HUES6 (cell line): ENCODE data around the gene AQP2.

ENCODE experiments used
- H3K27ac ChIP-seq: 2 replicates; pipeline ENCODE4 v1.7.0; 2013; ENCODE audit warnings: low read depth, mild to moderate bottlenecking, low read length, inconsistent platforms
- H3K27me3 ChIP-seq: 2 replicates; pipeline ENCODE4 v1.6.1; 2013; ENCODE audit warnings: low read length; ENCODE audit not compliant: control insufficient read depth, insufficient read depth
- H3K36me3 ChIP-seq: 2 replicates; pipeline ENCODE4 v1.6.1; 2013; ENCODE audit warnings: low read length; ENCODE audit not compliant: control insufficient read depth, insufficient read depth
- H3K4me1 ChIP-seq: 2 replicates; pipeline ENCODE4 v1.6.1; 2013; ENCODE audit warnings: low read length; ENCODE audit not compliant: control insufficient read depth, insufficient read depth
- H3K4me3 ChIP-seq: 2 replicates; pipeline ENCODE4 v1.5.1; 2013; ENCODE audit warnings: low read depth, low read length
- H3K9ac ChIP-seq: one replicate; pipeline ENCODE4 v1.6.1; 2013; ENCODE audit warnings: mild to moderate bottlenecking, low read length
- H3K9me3 ChIP-seq: 2 replicates; pipeline ENCODE4 v1.6.1; 2013; ENCODE audit warnings: low read depth, low read length; ENCODE audit not compliant: control insufficient read depth, insufficient read depth

The AQP2 gene

GRCh38 chr12:49909826-49910225 is 40.7 kb upstream of the AQP2 start:
- H3K27me3 ChIP-seq, result peaks cover 11% of the 10 kb centered on the region
- no peaks in the 10 kb centered on the region for H3K36me3 ChIP-seq
- no peak overlapping the region for H3K4me3 ChIP-seq
- H3K4me1 ChIP-seq, result peaks cover 31% of the 10 kb centered on the region
- H3K9me3 ChIP-seq, result no peaks in the 10 kb centered on the region
- no peak overlapping the region for H3K27ac ChIP-seq
- no peak overlapping the region for H3K9ac ChIP-seq

GRCh38 chr12:49910331-49911212 is 40.0 kb upstream of the AQP2 start:
- Histone ChIP-seq H3K4me3 (no peak overlapping the region), H3K9me3 (no peaks in the 10 kb centered on the region), H3K4me1 (peaks cover 31% of the 10 kb centered on the region), H3K27ac (no peak overlapping the region), H3K9ac (no peak overlapping the region), H3K36me3 (no peaks in the 10 kb centered on the region), H3K27me3 (peaks cover 6% of the 10 kb centered on the region; the same call in 1 of the 2 replicates)

- peaks cover 31% of the 10 kb centered on the region for H3K4me1 ChIP-seq
- no peak overlapping the region for H3K4me3 ChIP-seq
- no peak overlapping the region for H3K27ac ChIP-seq
- H3K9me3 ChIP-seq, result no peaks in the 10 kb centered on the region
- no peak overlapping the region for H3K9ac ChIP-seq
- H3K27me3 ChIP-seq, result no peaks in the 10 kb centered on the region
- H3K36me3 ChIP-seq, result no peaks in the 10 kb centered on the region
These were observed 39.3 kb upstream of the AQP2 start for GRCh38 chr12:49911213-49911605.

GRCh38 chr12:49912345-49913255 is 37.9 kb upstream of the AQP2 start:
- no peak overlapping the region for H3K4me3 ChIP-seq
- no peak overlapping the region for H3K27ac ChIP-seq
- H3K36me3 ChIP-seq, result no peaks in the 10 kb centered on the region
- no peak overlapping the region for H3K9ac ChIP-seq
- H3K4me1 ChIP-seq, result peaks cover 31% of the 10 kb centered on the region
- H3K9me3 ChIP-seq, result no peaks in the 10 kb centered on the region
- H3K27me3 ChIP-seq, result no peaks in the 10 kb centered on the region

GRCh38 chr12:49916129-49916919 is 34.2 kb upstream of the AQP2 start:
- Histone ChIP-seq H3K4me3 (no peak overlapping the region), H3K27me3 (no peaks in the 10 kb centered on the region), H3K9me3 (no peaks in the 10 kb centered on the region), H3K36me3 (no peaks in the 10 kb centered on the region), H3K9ac (no peak overlapping the region), H3K4me1 (peaks cover 10% of the 10 kb centered on the region), H3K27ac (no peak overlapping the region)

GRCh38 chr12:49917166-49917787 is 33.3 kb upstream of the AQP2 start:
- no peak overlapping the region for H3K4me3 ChIP-seq
- peaks cover 10% of the 10 kb centered on the region for H3K4me1 ChIP-seq

GRCh38 chr12:49917788-49918173 is 32.8 kb upstream of the AQP2 start:
- H3K9ac ChIP-seq, result no peak overlapping the region
- no peak overlapping the region for H3K27ac ChIP-seq
- no peaks in the 10 kb centered on the region for H3K27me3 ChIP-seq

More at GRCh38 chr12:49917166-49917787, 33.3 kb upstream of the AQP2 start:
- no peaks in the 10 kb centered on the region for H3K9me3 ChIP-seq
- H3K9ac ChIP-seq, result no peak overlapping the region
- H3K27me3 ChIP-seq, result no peaks in the 10 kb centered on the region
- H3K27ac ChIP-seq, result no peak overlapping the region
- no peaks in the 10 kb centered on the region for H3K36me3 ChIP-seq

GRCh38 chr12:49920241-49920914 is 30.2 kb upstream of the AQP2 start:
- Histone ChIP-seq H3K36me3 (no peaks in the 10 kb centered on the region), H3K9me3 (no peaks in the 10 kb centered on the region), H3K4me3 (no peak overlapping the region), H3K9ac (no peak overlapping the region), H3K27me3 (0 out of 2 replicates have a peak, but pooled peaks cover 2% of the 10 kb centered on the region), H3K4me1 (no peaks in the 10 kb centered on the region), H3K27ac (no peak overlapping the region)

More at GRCh38 chr12:49917788-49918173, 32.8 kb upstream of the AQP2 start:
- H3K4me1 ChIP-seq, result peaks cover 10% of the 10 kb centered on the region
- H3K36me3 ChIP-seq, result no peaks in the 10 kb centered on the region
- H3K4me3 ChIP-seq, result no peak overlapping the region
- H3K9me3 ChIP-seq, result no peaks in the 10 kb centered on the region

GRCh38 chr12:49920915-49921286 is 29.6 kb upstream of the AQP2 start:
- Histone ChIP-seq H3K36me3 (no peaks in the 10 kb centered on the region), H3K4me3 (no peak overlapping the region), H3K27me3 (0 out of 2 replicates have a peak, but pooled peaks cover 2% of the 10 kb centered on the region), H3K4me1 (no peaks in the 10 kb centered on the region), H3K9me3 (no peaks in the 10 kb centered on the region), H3K27ac (no peak overlapping the region), H3K9ac (no peak overlapping the region)

- no peak overlapping the region for H3K9ac ChIP-seq
- H3K27me3 ChIP-seq, result 0 out of 2 replicates have a peak, but pooled peaks cover 2% of the 10 kb centered on the region
- no peaks in the 10 kb centered on the region for H3K9me3 ChIP-seq
- no peaks in the 10 kb centered on the region for H3K4me1 ChIP-seq
- H3K36me3 ChIP-seq, result no peaks in the 10 kb centered on the region
- H3K4me3 ChIP-seq, result no peak overlapping the region
- H3K27ac ChIP-seq, result no peak overlapping the region
These were observed 29.2 kb upstream of the AQP2 start for GRCh38 chr12:49921299-49921698.
